ENCODE data around the gene CCIN. TPM values are rescaled to one million over a fixed set of nuclear protein-coding genes. Genes with fewer than 3 reads are reported as not detected.
"Not testable (repeated sequence)": the region's sequence is repeated elsewhere in the genome, so short reads cannot be mapped to it uniquely, and the experiment has no call there.

Gene CCIN
- total RNA-seq, 4 donors from 2014 or later = not detected

DNA sequence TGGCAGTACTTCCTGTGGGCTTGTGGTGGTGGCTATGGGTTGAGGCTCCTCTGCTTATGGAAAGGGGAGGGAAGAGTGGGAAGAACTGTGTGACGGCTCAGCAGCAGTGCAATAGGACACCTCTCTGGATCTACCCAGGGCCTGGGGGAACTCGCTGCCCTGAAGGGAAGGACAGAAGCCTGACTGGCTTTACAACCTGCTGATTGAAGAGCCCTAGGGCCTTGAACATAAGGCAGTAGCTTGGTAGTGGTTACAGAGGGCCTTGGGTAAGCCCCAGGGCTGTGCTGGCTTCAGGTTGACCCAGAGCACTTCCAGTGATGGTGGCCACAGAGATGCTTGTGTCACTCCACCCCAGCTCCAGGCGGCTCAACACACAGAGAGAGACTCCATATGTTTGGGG is 5.5 kb downstream of the CCIN start:
- Histone ChIP-seq H3K4me3 (no peak overlapping the region), H3K9me3 (no peaks in the 10 kb centered on the region), H3K27ac (no peak overlapping the region), H3K36me3 (no peaks in the 10 kb centered on the region), H3K27me3 (no peaks in the 10 kb centered on the region), H3K4me1 (no peaks in the 10 kb centered on the region)
- WGBS = 91% methylated on average over 3 of the region's 3 CpGs
- DNase-seq (ENCODE audit: low spot score in 2 of 2) = no peak
- TF ChIP-seq POLR2A (IDR thresholded peaks at IDR 0.05) = no peak
- no peak for TF ChIP-seq POLR2AphosphoS5 (IDR thresholded peaks at IDR 0.05)
- TF ChIP-seq EP300 (IDR thresholded peaks at IDR 0.05) = no peak
- TF ChIP-seq, protein P1, sequence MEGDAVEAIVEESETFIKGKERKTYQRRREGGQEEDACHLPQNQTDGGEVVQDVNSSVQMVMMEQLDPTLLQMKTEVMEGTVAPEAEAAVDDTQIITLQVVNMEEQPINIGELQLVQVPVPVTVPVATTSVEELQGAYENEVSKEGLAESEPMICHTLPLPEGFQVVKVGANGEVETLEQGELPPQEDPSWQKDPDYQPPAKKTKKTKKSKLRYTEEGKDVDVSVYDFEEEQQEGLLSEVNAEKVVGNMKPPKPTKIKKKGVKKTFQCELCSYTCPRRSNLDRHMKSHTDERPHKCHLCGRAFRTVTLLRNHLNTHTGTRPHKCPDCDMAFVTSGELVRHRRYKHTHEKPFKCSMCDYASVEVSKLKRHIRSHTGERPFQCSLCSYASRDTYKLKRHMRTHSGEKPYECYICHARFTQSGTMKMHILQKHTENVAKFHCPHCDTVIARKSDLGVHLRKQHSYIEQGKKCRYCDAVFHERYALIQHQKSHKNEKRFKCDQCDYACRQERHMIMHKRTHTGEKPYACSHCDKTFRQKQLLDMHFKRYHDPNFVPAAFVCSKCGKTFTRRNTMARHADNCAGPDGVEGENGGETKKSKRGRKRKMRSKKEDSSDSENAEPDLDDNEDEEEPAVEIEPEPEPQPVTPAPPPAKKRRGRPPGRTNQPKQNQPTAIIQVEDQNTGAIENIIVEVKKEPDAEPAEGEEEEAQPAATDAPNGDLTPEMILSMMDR (IDR thresholded peaks at IDR 0.05) = no peak

DNA sequence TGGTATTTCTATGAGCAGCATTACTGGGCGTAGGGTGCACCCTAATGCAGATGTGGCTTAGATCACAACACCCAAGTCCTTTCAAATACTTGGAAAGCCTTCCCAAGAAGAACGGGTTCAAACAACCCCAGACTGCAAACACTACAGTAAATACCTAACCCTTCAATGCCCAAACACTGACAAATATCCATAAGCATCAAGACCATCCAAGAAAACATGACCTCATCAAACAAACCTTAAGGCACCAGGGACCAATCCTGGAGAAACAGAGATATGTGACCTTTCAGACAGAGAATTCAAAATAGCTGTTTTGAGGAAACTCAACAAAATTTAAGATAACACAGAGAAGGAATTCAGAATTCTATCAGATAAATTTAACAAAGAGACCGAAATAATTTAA is 6.0 kb downstream of the CCIN start:
- not testable (repeated sequence) for DNase-seq (ENCODE audit: low spot score in 2 of 2)

DNA sequence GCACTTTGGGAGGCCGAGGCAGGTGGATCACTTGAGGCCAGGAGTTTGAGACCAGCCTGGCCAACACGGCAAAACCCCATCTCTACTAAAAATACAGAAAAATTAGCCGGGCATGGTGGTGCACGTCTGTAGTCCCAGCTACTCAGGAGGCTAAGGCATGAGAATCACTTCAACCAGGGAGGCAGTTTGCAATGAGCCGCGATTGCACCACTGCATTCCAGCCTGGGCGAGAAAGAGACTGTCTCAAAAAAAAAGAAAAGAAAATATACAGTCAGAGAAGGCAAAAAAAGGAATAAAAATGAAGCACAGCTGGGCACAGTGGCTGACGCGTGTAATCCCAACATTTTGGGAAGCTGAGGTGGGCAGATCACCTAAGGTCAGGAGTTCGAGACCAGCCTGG is 7.3 kb downstream of the CCIN start:
- H3K9me3 ChIP-seq; H3K4me3 ChIP-seq; H3K36me3 ChIP-seq; DNase-seq (ENCODE audit: low spot score in 2 of 2); H3K4me1 ChIP-seq; H3K27me3 ChIP-seq; H3K27ac ChIP-seq: not testable (repeated sequence)
- WGBS = 95% methylated on average over 10 of the region's 10 CpGs

More for the DNA sequence above, 6.0 kb downstream of the CCIN start:
- H3K9me3 ChIP-seq, H3K27me3 ChIP-seq, H3K4me1 ChIP-seq, H3K27ac ChIP-seq, H3K36me3 ChIP-seq, H3K4me3 ChIP-seq: not testable (repeated sequence)
- whole genome bisulfite sequencing = 92% methylated on average over 3 of the region's 3 CpGs

DNA sequence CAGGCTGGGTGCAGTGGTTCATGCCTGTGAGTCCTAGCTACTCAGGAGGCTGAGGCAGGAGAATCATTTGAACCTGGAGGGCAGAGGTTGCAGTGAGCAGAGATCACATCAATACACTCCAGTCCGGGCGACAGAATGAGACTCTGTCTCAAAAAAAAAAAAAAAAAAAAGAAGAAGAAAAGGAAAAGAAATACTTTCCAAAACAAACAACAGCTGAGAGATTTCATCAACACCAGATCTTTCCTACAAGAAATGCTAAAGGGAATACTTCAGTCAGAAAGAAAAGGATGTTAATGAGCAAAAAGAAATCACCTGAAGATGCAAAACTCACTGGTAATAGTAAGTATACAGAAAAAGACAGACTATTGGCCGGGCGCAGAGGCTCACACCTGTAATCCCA is 8.4 kb downstream of the CCIN start:
- Histone ChIP-seq H3K27ac (no peak overlapping the region), H3K36me3 (no peaks in the 10 kb centered on the region), H3K4me3 (no peak overlapping the region), H3K27me3 (no peaks in the 10 kb centered on the region), H3K4me1 (no peaks in the 10 kb centered on the region), H3K9me3 (no peaks in the 10 kb centered on the region)
- whole genome bisulfite sequencing = 79% methylated on average over 4 of the region's 4 CpGs
- DNase-seq (ENCODE audit: low spot score in 2 of 2) = no peak
- TF ChIP-seq, protein P1 (IDR thresholded peaks at IDR 0.05) = no peak
- TF ChIP-seq POLR2A (IDR thresholded peaks at IDR 0.05) = no peak
- no peak for TF ChIP-seq POLR2AphosphoS5 (IDR thresholded peaks at IDR 0.05)
- TF ChIP-seq EP300 (IDR thresholded peaks at IDR 0.05) = no peak

DNA sequence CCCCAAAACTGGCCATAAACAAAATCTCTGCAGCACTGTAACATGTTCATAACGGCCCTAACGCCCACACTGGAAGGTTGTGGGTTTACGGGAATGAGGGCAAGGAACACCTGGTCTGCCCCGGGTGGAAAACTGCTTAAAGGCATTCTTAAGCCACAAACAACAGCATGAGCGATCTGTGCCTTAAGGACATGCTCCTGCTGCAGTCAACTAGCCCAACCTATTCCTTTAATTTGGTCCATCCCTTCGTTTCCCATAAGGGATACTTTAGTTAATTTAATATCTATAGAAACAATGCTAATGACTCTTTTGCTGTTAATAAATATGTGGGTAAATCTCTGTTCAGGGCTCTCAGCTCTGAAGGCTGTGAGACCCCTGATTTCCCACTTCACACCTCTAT is 11.1 kb downstream of the CCIN start:
- not testable (repeated sequence) for DNase-seq (ENCODE audit: low spot score in 2 of 2); H3K4me1 ChIP-seq; H3K36me3 ChIP-seq; H3K27ac ChIP-seq; H3K9me3 ChIP-seq; H3K27me3 ChIP-seq; H3K4me3 ChIP-seq
- WGBS = 81% methylated on average over 6 of the region's 6 CpGs

DNA sequence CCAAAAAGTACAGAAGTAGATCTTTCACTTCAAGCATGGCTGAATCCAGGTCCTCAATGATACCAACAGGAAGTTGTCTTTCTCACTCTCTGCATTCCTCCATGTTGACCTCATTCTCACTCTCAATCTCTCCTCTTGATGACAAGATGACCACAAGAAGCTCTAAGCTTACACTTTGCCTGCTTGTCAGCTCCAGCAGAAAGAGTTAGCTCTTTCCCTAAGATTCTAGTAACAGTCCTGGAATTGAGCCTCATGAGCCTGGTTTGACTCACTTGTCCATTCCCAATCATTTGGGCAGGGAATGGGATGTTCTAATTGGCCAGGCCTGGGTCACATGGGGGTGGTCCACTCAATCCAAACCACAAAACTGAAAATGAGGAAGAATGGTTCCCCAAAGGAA is 18.2 kb downstream of the CCIN start:
- no peaks in the 10 kb centered on the region for H3K9me3 ChIP-seq
- no peak for DNase-seq (ENCODE audit: low spot score in 2 of 2)
- no peaks in the 10 kb centered on the region for H3K27me3 ChIP-seq
- peaks cover 16% of the 10 kb centered on the region for H3K4me1 ChIP-seq
- H3K4me3 ChIP-seq = no peak overlapping the region
- TF ChIP-seq EP300 (IDR thresholded peaks at IDR 0.05) (no peak), POLR2AphosphoS5 (IDR thresholded peaks at IDR 0.05) (no peak), POLR2A (IDR thresholded peaks at IDR 0.05) (no peak)
- TF ChIP-seq, protein P1 (IDR thresholded peaks at IDR 0.05) = no peak
- no peak overlapping the region for H3K27ac ChIP-seq
- H3K36me3 ChIP-seq = no peaks in the 10 kb centered on the region

DNA sequence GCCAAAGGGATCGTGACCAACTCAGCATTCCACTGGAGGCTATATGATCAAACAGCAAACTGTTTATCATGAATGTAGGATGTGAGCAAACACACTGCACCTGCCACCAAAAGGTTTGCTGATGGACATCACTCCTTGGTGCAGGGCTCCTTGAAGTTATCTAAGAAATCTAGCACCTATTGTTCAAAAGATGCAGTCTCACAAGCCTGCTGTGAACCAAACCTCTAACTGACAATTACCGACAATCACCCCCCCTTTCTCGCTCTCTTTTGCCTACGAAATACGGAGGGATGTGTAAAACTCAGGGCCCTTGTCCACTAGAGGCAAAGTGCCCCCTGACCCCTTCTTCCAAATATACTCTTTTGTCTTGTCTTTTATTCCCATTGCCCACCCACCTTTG is 19.0 kb downstream of the CCIN start:
- H3K9me3 ChIP-seq = no peaks in the 10 kb centered on the region
- 96% methylated on average over 5 of the region's 5 CpGs for WGBS
- no peaks in the 10 kb centered on the region for H3K36me3 ChIP-seq
- peaks cover 24% of the 10 kb centered on the region for H3K4me1 ChIP-seq
- no peak overlapping the region for H3K27ac ChIP-seq
- no peaks in the 10 kb centered on the region for H3K27me3 ChIP-seq
- TF ChIP-seq, protein P1 (IDR thresholded peaks at IDR 0.05) = no peak
- TF ChIP-seq POLR2A (IDR thresholded peaks at IDR 0.05) (no peak), POLR2AphosphoS5 (IDR thresholded peaks at IDR 0.05) (no peak), EP300 (IDR thresholded peaks at IDR 0.05) (no peak)
- no peak overlapping the region for H3K4me3 ChIP-seq
- no peak for DNase-seq (ENCODE audit: low spot score in 2 of 2)

Measured in suprapubic skin (tissue), 4 donors.